ENCODE data around the gene CTTNBP2. TPM values are rescaled to one million over a fixed set of nuclear protein-coding genes. Genes with fewer than 3 reads are reported as not detected.

Gene CTTNBP2
- total and polyA plus RNA-seq, 10 of the 15 experiments (the other 5 are each of a cell fraction or from before 2014, with no cell fraction given): 0.04 to 0.43 TPM; not detected in 8

GRCh38 chr7:117882594-117882993 is 9.4 kb upstream of the CTTNBP2 start:
- no peaks in the 10 kb centered on the region for H3K36me3 ChIP-seq (ENCODE audit: control insufficient read depth in 2 of 2, insufficient read depth in 2 of 2, low read length in 1 of 2)
- no peak overlapping the region for H3K4me3 ChIP-seq
- no peaks in the 10 kb centered on the region for H4K20me1 ChIP-seq (ENCODE audit: control insufficient read depth, insufficient read depth)
- ChIA-PET SMC1A (ENCODE audit: uncharacterized antibody, unreplicated experiment) (no interaction called here), POLR2A (no interaction called here), RAD21 (ENCODE audit: unreplicated experiment) (no interaction called here), CTCF (interaction anchor here (1.4 kb wide), 1 partner anchor 131 kb away, joined by 4 read pairs; no protein-coding TSS in a partner anchor)
- FAIRE-seq (no peak), ATAC-seq (no peak), DNase-seq (ENCODE audit: low read depth, low spot score) (no peak)
- no peaks in the 10 kb centered on the region; a peak in 1 of 4 replicates for H3K27me3 ChIP-seq (replicated peaks in 1 of 2; ENCODE audit: control insufficient read depth in 2 of 2, insufficient read depth in 2 of 2, low read length in 1 of 2)
- H3K4me1 ChIP-seq (ENCODE audit: control insufficient read depth, insufficient read depth, low read length): no peaks in the 10 kb centered on the region
- WGBS (ENCODE audit: insufficient coverage, insufficient replicate concordance, low lambda C conversion rate, missing lambda C conversion rate): 21% methylated on average over 2 of the region's 2 CpGs
- no peak overlapping the region for H2AFZ ChIP-seq (ENCODE audit: control insufficient read depth, low read depth, low read length)
- H3K9me3 ChIP-seq (replicated peaks; ENCODE audit: control insufficient read depth, insufficient read depth, low read length): no peaks in the 10 kb centered on the region
- no peaks in the 10 kb centered on the region for H3K79me2 ChIP-seq (ENCODE audit: control insufficient read depth, insufficient read depth, low read length)
- H3K27ac ChIP-seq (ENCODE audit: control insufficient read depth, insufficient read depth): no peak overlapping the region
- H3K9ac ChIP-seq (ENCODE audit: control insufficient read depth, insufficient read depth, low read length): no peak overlapping the region
- H3K4me2 ChIP-seq (ENCODE audit: control insufficient read depth, insufficient read depth): no peak overlapping the region
- in situ Hi-C loops (cut with MboI): no loop called here
- BruUV-seq (replicated peaks): no TSS peak
- intact Hi-C loops (cut with micrococcal nuclease; ENCODE audit: unreplicated experiment): no loop called here
- TF ChIP-seq SKIL (IDR thresholded peaks at IDR 0.05; ENCODE audit: low read depth, poor library complexity, severe bottlenecking) (no peak), RELA (IDR thresholded peaks at IDR 0.05; ENCODE audit: borderline replicate concordance, partially characterized antibody) (no peak), CUX1 (IDR thresholded peaks at IDR 0.05; ENCODE audit: insufficient replicate concordance, low read depth, low read length) (no peak), SRF (IDR thresholded peaks at IDR 0.05; ENCODE audit: low read depth in 2 of 2, low read length in 2 of 2) (no peak), REST (IDR thresholded peaks at IDR 0.05; ENCODE audit: low read depth, low read length) (no peak), RB1 (IDR thresholded peaks at IDR 0.05; ENCODE audit: borderline replicate concordance) (no peak), RUNX3 (IDR thresholded peaks at IDR 0.05; ENCODE audit: low read length) (no peak), E2F8 (IDR thresholded peaks at IDR 0.05; ENCODE audit: low read depth, partially characterized antibody) (no peak)
